Body of pancreas (tissue), 4 donors: ENCODE results near the gene RGL3.

ENCODE experiments used
- CTCF ChIP-seq, 7 experiments: fragments of 450-650 bp in 4 of 7; fragments of 200-600 bp in 3 of 7; sonication (generic) in 3 of 7; IDR thresholded peaks; one replicate each; pipeline ENCODE4 v1.5.1; 2016 to 2019; ENCODE audit warnings: antibody characterized with exemption in 7 of 7
- POLR2A ChIP-seq, 3 donors: fragments of 450-650 bp; IDR thresholded peaks; one replicate each; pipeline ENCODE4 v1.6.1; 2016; ENCODE audit warnings: antibody characterized with exemption in 3 of 3, mild to moderate bottlenecking in 2 of 3

DNA sequence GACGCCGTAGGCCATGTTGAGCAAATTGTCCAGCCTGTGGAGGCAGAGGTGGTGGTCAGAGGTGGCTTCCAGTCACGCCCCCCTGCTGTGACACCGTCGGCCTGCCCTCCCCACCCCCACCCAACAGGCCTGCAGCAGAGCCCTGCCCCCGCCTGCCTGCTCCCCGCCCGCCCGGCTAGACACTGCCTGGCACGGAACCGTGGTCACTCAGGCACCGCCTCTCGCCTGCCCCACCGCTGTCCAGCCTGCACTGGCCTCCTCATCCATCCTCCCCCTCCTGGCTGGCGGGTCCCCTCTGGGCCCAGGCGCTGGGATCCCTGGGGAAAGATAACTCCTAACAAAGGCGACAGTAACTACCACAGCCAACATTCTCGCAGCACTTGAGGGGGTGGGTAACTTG is 38.0 kb upstream of the RGL3 start:
- TF ChIP-seq POLR2A (IDR thresholded peaks at IDR 0.05) (no peak), CTCF (IDR thresholded peaks at IDR 0.05) (no peak)
